MG63 (cell line): Measurements from ENCODE around the gene NFATC2. TPM values are rescaled to one million over a fixed set of nuclear protein-coding genes. Genes with fewer than 3 reads are reported as not detected.

Source experiments
- DNase-seq: peaks from one replicate; pipeline ENCODE4 v3.0.0-alpha.2; 2020
- H3K27me3 ChIP-seq: fragments of 250-450 bp; sonication (Bioruptor Pico); 2 replicates; pipeline ENCODE4 v1.5.1; 2020; ENCODE audit warnings: mild to moderate bottlenecking, moderate library complexity
- H3K36me3 ChIP-seq: fragments of 250-450 bp; sonication (Bioruptor Pico); 2 replicates; pipeline ENCODE4 v1.5.1; 2020; ENCODE audit warnings: mild to moderate bottlenecking, moderate library complexity
- H3K4me3 ChIP-seq: fragments of 250-450 bp; sonication (Bioruptor Pico); 2 replicates; pipeline ENCODE4 v1.5.1; 2020; ENCODE audit warnings: mild to moderate bottlenecking, moderate library complexity
- H3K9me3 ChIP-seq: fragments of 250-450 bp; sonication (Bioruptor Pico); 2 replicates; pipeline ENCODE4 v1.5.1; 2020; ENCODE audit warnings: mild to moderate bottlenecking, moderate library complexity
- total RNA-seq: library from RNA; depleted of rRNA; stranded (reverse); fragments of >200 nt; shearing (Covaris generic); gene quantifications from 2 replicates; pipeline ENCODE4 v1.2.3, GENCODE V29; 2014; ENCODE audit warnings: low replicate concordance

Gene NFATC2
- total RNA-seq, 1 experiment from 2014 or later = not detected

- H3K9me3 ChIP-seq = no peaks in the 10 kb centered on the region
- H3K4me3 ChIP-seq = no peak overlapping the region
- no peaks in the 10 kb centered on the region for H3K36me3 ChIP-seq
- H3K27me3 ChIP-seq = no peaks in the 10 kb centered on the region
- DNase-seq = no peak
These were observed 113.4 kb downstream of the NFATC2 start for GRCh38 chr20:51429144-51429482.

- H3K36me3 ChIP-seq = no peaks in the 10 kb centered on the region
- H3K9me3 ChIP-seq = no peaks in the 10 kb centered on the region
- no peak for DNase-seq
- no peak overlapping the region for H3K4me3 ChIP-seq
- no peaks in the 10 kb centered on the region for H3K27me3 ChIP-seq
These were observed 113.9 kb downstream of the NFATC2 start for GRCh38 chr20:51428401-51429143.

- no peaks in the 10 kb centered on the region for H3K36me3 ChIP-seq
- H3K4me3 ChIP-seq = no peak overlapping the region
- no peaks in the 10 kb centered on the region for H3K9me3 ChIP-seq
- H3K27me3 ChIP-seq = no peaks in the 10 kb centered on the region
- DNase-seq = no peak
These were observed 114.7 kb downstream of the NFATC2 start for GRCh38 chr20:51427651-51428291.

GRCh38 chr20:51426718-51427650 lies 115.5 kb downstream of the NFATC2 start:
- H3K27me3 ChIP-seq = no peaks in the 10 kb centered on the region
- no peaks in the 10 kb centered on the region for H3K36me3 ChIP-seq
- no peak overlapping the region for H3K4me3 ChIP-seq
- H3K9me3 ChIP-seq = no peaks in the 10 kb centered on the region
- DNase-seq = no peak

GRCh38 chr20:51425347-51426106 lies 117.0 kb downstream of the NFATC2 start:
- H3K4me3 ChIP-seq = no peak overlapping the region

GRCh38 chr20:51424270-51425117 lies 118.0 kb downstream of the NFATC2 start:
- Histone ChIP-seq H3K36me3 (no peaks in the 10 kb centered on the region), H3K4me3 (no peak overlapping the region)
- no peak for DNase-seq

More at GRCh38 chr20:51425347-51426106, 117.0 kb downstream of the NFATC2 start:
- Histone ChIP-seq H3K27me3 (no peaks in the 10 kb centered on the region), H3K9me3 (no peaks in the 10 kb centered on the region), H3K36me3 (no peaks in the 10 kb centered on the region)
- DNase-seq = no peak

GRCh38 chr20:51423810-51424209 lies 118.7 kb downstream of the NFATC2 start:
- Histone ChIP-seq H3K36me3 (no peaks in the 10 kb centered on the region), H3K4me3 (no peak overlapping the region), H3K9me3 (no peaks in the 10 kb centered on the region), H3K27me3 (no peaks in the 10 kb centered on the region)
- no peak for DNase-seq

More at GRCh38 chr20:51424270-51425117, 118.0 kb downstream of the NFATC2 start:
- no peaks in the 10 kb centered on the region for H3K27me3 ChIP-seq
- H3K9me3 ChIP-seq = no peaks in the 10 kb centered on the region

GRCh38 chr20:51423290-51423667 lies 119.2 kb downstream of the NFATC2 start:
- no peaks in the 10 kb centered on the region for H3K36me3 ChIP-seq
- no peaks in the 10 kb centered on the region for H3K9me3 ChIP-seq
- H3K27me3 ChIP-seq = no peaks in the 10 kb centered on the region
- H3K4me3 ChIP-seq = no peak overlapping the region
- DNase-seq = no peak

GRCh38 chr20:51422514-51423289 lies 119.8 kb downstream of the NFATC2 start:
- H3K36me3 ChIP-seq = no peaks in the 10 kb centered on the region
- H3K27me3 ChIP-seq = no peaks in the 10 kb centered on the region
- DNase-seq = no peak
- H3K4me3 ChIP-seq = no peak overlapping the region
- no peaks in the 10 kb centered on the region for H3K9me3 ChIP-seq

GRCh38 chr20:51420805-51421204 lies 121.7 kb downstream of the NFATC2 start:
- Histone ChIP-seq H3K36me3 (no peaks in the 10 kb centered on the region), H3K4me3 (no peak overlapping the region), H3K9me3 (no peaks in the 10 kb centered on the region), H3K27me3 (no peaks in the 10 kb centered on the region)
- DNase-seq = no peak

- Histone ChIP-seq H3K36me3 (no peaks in the 10 kb centered on the region), H3K4me3 (no peak overlapping the region), H3K9me3 (no peaks in the 10 kb centered on the region), H3K27me3 (no peaks in the 10 kb centered on the region)
- DNase-seq = no peak
These were observed 122.4 kb downstream of the NFATC2 start for GRCh38 chr20:51420111-51420510.

GRCh38 chr20:51419646-51420045 lies 122.9 kb downstream of the NFATC2 start:
- H3K27me3 ChIP-seq = no peaks in the 10 kb centered on the region
- no peaks in the 10 kb centered on the region for H3K9me3 ChIP-seq
- H3K36me3 ChIP-seq = no peaks in the 10 kb centered on the region
- no peak for DNase-seq
- no peak overlapping the region for H3K4me3 ChIP-seq

GRCh38 chr20:51419231-51419630 lies 123.3 kb downstream of the NFATC2 start:
- Histone ChIP-seq H3K9me3 (no peaks in the 10 kb centered on the region), H3K4me3 (no peak overlapping the region), H3K36me3 (no peaks in the 10 kb centered on the region), H3K27me3 (no peaks in the 10 kb centered on the region)
- no peak for DNase-seq

GRCh38 chr20:51418137-51418529 lies 124.4 kb downstream of the NFATC2 start:
- no peak overlapping the region for H3K4me3 ChIP-seq
- no peaks in the 10 kb centered on the region for H3K36me3 ChIP-seq
- no peaks in the 10 kb centered on the region for H3K27me3 ChIP-seq
- H3K9me3 ChIP-seq = no peaks in the 10 kb centered on the region
- no peak for DNase-seq
